Activated T-cell treated with anti-CD3 and anti-CD28 coated beads for 24 hours (primary cell): ENCODE results near the gene NCAM1.
A peak's percentile ranks its signal among the peaks of the same experiment; 100 is the strongest.

Experiments used
- DNase-seq: peaks from one replicate; pipeline ENCODE4 v3.0.0-alpha.2; 2020; ENCODE audit warnings: low read depth

NCAM1 gene

DNA sequence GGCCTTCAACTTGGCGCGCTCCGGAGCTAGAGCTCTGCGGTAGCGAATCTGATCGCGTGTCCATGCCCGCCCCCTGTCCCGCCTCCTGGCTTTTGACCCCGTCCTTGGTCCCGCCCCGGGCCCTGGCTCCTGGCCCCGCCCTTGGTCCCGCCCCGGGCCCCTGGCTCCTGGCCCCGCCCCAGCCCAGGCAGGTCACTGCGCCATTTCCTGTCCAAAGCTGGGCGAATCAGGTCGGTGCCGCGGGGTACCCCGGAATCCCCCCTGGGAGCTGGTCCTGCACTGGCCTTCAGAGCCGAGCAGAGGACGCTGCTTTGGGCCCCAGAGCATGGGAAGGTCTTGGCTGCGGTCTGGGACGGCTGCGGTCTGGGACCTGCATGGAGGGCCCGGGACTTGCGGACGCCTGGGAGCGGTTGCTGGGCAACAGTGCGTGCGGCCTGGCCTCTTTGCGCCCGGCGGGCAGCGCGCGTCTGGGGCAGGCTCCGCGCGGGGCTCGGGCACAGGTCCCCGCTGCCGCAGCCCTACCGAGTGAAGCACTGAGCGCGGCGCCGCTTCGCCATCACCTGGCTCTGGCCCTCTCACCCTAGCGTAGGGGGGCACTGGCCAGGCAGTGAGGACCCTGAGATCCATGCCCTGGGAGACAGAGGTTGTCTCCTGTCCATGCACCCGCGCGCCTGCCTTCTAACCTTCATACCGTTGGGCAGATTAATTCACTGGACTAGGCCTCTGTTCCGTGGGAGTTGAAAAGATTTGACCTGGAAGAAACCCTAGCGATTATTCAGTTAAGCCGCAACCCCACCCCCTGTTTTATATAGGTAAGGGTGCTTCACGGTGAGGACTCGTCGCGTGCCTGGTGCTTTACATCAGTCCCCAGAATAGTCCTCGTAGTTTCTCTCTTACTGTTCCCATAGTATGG, 353.4 kb downstream of the NCAM1 start, which contains the start of gene TTC12:
Gene TTC12 (plus strand): TSS at position 195 of the 913 bp plus-strand sequence. CDS start 1,675 bp downstream, outside the sequence.
- peak; percentile 91 for DNase-seq

DNA sequence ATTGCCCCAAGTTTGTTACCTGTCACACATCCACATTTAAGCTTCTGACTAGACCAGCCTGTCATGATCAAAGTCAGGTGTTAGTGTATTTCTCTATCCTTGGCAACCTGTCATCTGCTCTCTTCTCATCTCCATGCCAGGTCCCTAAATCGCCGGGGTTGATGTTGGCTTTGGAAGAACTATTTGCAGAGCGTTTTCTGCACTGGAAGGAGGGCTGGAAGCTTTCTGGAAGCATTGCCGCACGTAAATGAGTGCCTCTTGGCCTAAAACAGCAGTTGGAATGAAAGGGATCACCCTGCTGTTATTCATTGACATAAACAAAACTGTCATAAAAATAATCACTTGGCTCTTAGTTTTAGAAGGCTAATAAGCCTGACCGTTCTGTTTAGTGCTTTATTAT, 354.6 kb downstream of the NCAM1 start:
- DNase-seq: no peak

- no peak for DNase-seq
Observed at GRCh38 chr11:113316256-113316655, 355.0 kb downstream of the NCAM1 start.

DNA sequence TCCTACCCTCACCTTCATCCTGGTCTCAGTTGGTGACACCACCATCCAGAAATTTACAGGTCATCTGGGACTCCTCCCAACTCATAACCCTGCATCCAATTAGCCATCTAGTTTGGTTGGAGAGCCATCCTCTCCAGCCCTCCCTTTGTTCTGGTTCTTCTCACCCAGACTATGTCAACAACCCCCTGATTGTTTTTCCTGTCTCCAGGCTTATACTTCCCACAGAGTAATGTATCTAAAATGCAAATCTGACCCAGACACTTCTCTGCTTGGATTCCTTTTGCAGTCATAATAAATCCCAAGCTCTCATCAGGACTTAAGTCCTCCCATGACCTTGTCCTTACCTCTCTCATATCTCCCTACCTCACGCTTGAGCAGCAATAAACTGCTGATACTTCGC, 356.1 kb downstream of the NCAM1 start:
- DNase-seq: no peak

GRCh38 chr11:113319085-113319484, 357.9 kb downstream of the NCAM1 start:
- no peak for DNase-seq

GRCh38 chr11:113322158-113322557, 360.9 kb downstream of the NCAM1 start:
- no peak for DNase-seq

GRCh38 chr11:113324250-113324649, 363.0 kb downstream of the NCAM1 start:
- DNase-seq: no peak
